ENCODE measurements around the gene CLDND1. TPM values are rescaled to one million over a fixed set of nuclear protein-coding genes. Genes with fewer than 3 reads are reported as not detected.

Gene CLDND1
- total RNA-seq, 1 experiment from 2014 or later = 74.5 TPM

GRCh38 chr3:98497381-98497780 lies 25.3 kb downstream of the CLDND1 start, which contains the start of gene OR5K2:
OR5K2 (plus strand) TSS chr3:98497681; CDS start chr3:98497681, 0 bp downstream.
- H3K36me3 Mint-ChIP-seq (ENCODE audit: insufficient read depth, unreplicated experiment) = no peaks in the 10 kb centered on the region
- TF ChIP-seq CTCF (IDR thresholded peaks at IDR 0.05; ENCODE audit: unreplicated experiment) = no peak
- no peaks in the 10 kb centered on the region for H3K4me1 Mint-ChIP-seq (ENCODE audit: low read depth, unreplicated experiment)
- no peak for DNase-seq
- no peaks in the 10 kb centered on the region for H3K9me3 Mint-ChIP-seq (ENCODE audit: low read depth, unreplicated experiment)
- CTCF ChIA-PET = no interaction called here
- no peak within 1 kb of the TSS for H3K4me3 Mint-ChIP-seq (ENCODE audit: low read depth, unreplicated experiment)
- H3K27ac Mint-ChIP-seq (ENCODE audit: unreplicated experiment) = no peak within 1 kb of the TSS
- H3K27me3 Mint-ChIP-seq (ENCODE audit: unreplicated experiment) = no peaks in the 10 kb centered on the region
- intact Hi-C loops (cut with micrococcal nuclease; ENCODE audit: unreplicated experiment) = no loop called here
- no TSS peak for BruUV-seq (replicated peaks)

GRCh38 chr3:98483626-98484025 lies 39.1 kb downstream of the CLDND1 start:
- intact Hi-C loops (cut with micrococcal nuclease; ENCODE audit: unreplicated experiment) = loop anchor here (5.0 kb wide), 1 partner anchor 426 kb away; no protein-coding TSS in a partner anchor
- no peak for DNase-seq
- H3K9me3 Mint-ChIP-seq (ENCODE audit: low read depth, unreplicated experiment) = peaks cover 4% of the 10 kb centered on the region
- CTCF ChIA-PET = no interaction called here
- peak overlapping the region; percentile 57 for H3K27ac Mint-ChIP-seq (ENCODE audit: unreplicated experiment)
- H3K36me3 Mint-ChIP-seq (ENCODE audit: insufficient read depth, unreplicated experiment) = no peaks in the 10 kb centered on the region
- no peaks in the 10 kb centered on the region for H3K27me3 Mint-ChIP-seq (ENCODE audit: unreplicated experiment)
- no peak overlapping the region for H3K4me3 Mint-ChIP-seq (ENCODE audit: low read depth, unreplicated experiment)
- BruUV-seq (replicated peaks) = no TSS peak
- TF ChIP-seq CTCF (IDR thresholded peaks at IDR 0.05; ENCODE audit: unreplicated experiment) = no peak
- peaks cover 9% of the 10 kb centered on the region for H3K4me1 Mint-ChIP-seq (ENCODE audit: low read depth, unreplicated experiment)

GRCh38 chr3:98482717-98483482 lies 39.8 kb downstream of the CLDND1 start:
- no peaks in the 10 kb centered on the region for H3K27me3 Mint-ChIP-seq (ENCODE audit: unreplicated experiment)
- intact Hi-C loops (cut with micrococcal nuclease; ENCODE audit: unreplicated experiment) = loop anchor here (5.0 kb wide), 1 partner anchor 426 kb away; no protein-coding TSS in a partner anchor
- H3K9me3 Mint-ChIP-seq (ENCODE audit: low read depth, unreplicated experiment) = peaks cover 4% of the 10 kb centered on the region
- CTCF ChIA-PET = interaction anchor here (0.6 kb wide), 1 partner anchor 163 kb away, joined by 3 read pairs; no protein-coding TSS in a partner anchor
- H3K4me1 Mint-ChIP-seq (ENCODE audit: low read depth, unreplicated experiment) = peaks cover 9% of the 10 kb centered on the region
- BruUV-seq (replicated peaks) = no TSS peak
- peak overlapping the region; percentile 57 for H3K27ac Mint-ChIP-seq (ENCODE audit: unreplicated experiment)
- no peak overlapping the region for H3K4me3 Mint-ChIP-seq (ENCODE audit: low read depth, unreplicated experiment)
- no peaks in the 10 kb centered on the region for H3K36me3 Mint-ChIP-seq (ENCODE audit: insufficient read depth, unreplicated experiment)
- no peak for TF ChIP-seq CTCF (IDR thresholded peaks at IDR 0.05; ENCODE audit: unreplicated experiment)
- peak; percentile 35 for DNase-seq

Other genes starting within 250 kb of the CLDND1 start
- not detected in 2 replicates for gene OR5H2, start 240.4 kb downstream of the CLDND1 start, total RNA-seq (2022)
- gene OR5K4, start 169.0 kb downstream of the CLDND1 start, total RNA-seq (2022) = not detected in 2 replicates
- not detected in 2 replicates for gene OR5K3, start 132.2 kb downstream of the CLDND1 start, total RNA-seq (2022)
- gene OR5K1, start 59.7 kb downstream of the CLDND1 start, total RNA-seq (2022) = not detected in 2 replicates
- gene OR5K2, start 25.2 kb downstream of the CLDND1 start, total RNA-seq (2022) = not detected in 2 replicates
- gene GPR15, start 9.1 kb upstream of the CLDND1 start, total RNA-seq (2022) = not detected in 2 replicates
- 16.8 and 19.9 TPM in 2 replicates for gene CPOX, start 70.7 kb upstream of the CLDND1 start, total RNA-seq (2022)
- gene ST3GAL6, start 240.4 kb upstream of the CLDND1 start, total RNA-seq (2022) = 1.7 and 3.2 TPM in 2 replicates